ENCODE data around the gene CUBN.
A peak's percentile ranks its signal among the peaks of the same experiment; 100 is the strongest.

The CUBN gene

DNA sequence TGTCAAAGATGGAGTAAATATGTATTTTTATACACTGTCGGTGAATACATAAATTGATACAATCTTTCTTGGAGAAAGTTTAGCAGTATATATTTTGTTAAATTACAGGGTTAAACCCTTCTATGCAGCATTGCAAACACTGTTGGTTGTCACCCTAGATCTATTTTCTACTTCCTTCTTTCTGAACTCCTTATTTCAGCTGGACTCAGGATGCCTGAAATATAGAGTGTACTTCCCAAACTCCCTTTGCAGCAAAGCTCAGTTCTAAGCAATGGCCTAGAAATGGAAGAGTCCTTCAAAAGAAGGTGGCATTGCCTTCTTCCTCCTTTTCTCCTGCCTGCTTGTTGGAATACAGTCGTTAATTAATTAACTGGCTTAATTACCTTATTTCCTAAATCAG is 20.6 kb downstream of the CUBN start:
- no peaks in the 10 kb centered on the region for H3K36me3 ChIP-seq
- H3K27ac ChIP-seq: no peak overlapping the region
- intact Hi-C loops (cut with DNase I; ENCODE audit: low total_unique reads): no loop called here
- no peaks in the 10 kb centered on the region for H3K9me3 ChIP-seq
- no peak overlapping the region for H3K4me3 ChIP-seq
- TF ChIP-seq, protein P1, sequence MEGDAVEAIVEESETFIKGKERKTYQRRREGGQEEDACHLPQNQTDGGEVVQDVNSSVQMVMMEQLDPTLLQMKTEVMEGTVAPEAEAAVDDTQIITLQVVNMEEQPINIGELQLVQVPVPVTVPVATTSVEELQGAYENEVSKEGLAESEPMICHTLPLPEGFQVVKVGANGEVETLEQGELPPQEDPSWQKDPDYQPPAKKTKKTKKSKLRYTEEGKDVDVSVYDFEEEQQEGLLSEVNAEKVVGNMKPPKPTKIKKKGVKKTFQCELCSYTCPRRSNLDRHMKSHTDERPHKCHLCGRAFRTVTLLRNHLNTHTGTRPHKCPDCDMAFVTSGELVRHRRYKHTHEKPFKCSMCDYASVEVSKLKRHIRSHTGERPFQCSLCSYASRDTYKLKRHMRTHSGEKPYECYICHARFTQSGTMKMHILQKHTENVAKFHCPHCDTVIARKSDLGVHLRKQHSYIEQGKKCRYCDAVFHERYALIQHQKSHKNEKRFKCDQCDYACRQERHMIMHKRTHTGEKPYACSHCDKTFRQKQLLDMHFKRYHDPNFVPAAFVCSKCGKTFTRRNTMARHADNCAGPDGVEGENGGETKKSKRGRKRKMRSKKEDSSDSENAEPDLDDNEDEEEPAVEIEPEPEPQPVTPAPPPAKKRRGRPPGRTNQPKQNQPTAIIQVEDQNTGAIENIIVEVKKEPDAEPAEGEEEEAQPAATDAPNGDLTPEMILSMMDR (IDR thresholded peaks at IDR 0.05): no peak
- H3K4me1 ChIP-seq: peaks cover 0 to 12% (median 4%) of the 10 kb centered on the region in 4 donors
- DNase-seq: no peak
- no peaks in the 10 kb centered on the region for H3K27me3 ChIP-seq

DNA sequence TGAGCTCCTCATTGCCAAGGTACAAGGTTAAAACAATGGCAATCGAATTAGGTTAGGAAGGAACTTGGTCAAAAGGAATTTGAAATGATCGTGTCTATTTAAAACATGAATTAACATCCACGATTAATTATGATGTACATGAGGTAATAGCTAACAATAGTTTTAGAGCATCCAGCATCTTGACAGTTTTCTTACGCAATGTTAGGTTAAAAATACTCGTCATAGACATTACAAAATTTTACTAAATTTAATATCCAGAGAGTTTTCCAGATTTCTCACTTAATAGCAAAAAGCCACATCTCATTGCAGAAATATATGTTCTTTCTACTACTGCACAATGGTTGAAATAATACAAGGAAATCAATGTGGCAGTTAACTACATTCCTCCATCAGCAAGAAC is 22.6 kb downstream of the CUBN start:
- H3K4me1 ChIP-seq: peaks cover 0 to 7% (median 0%) of the 10 kb centered on the region in 4 donors
- no peak overlapping the region for H3K4me3 ChIP-seq
- no peaks in the 10 kb centered on the region for H3K9me3 ChIP-seq
- no peak overlapping the region for H3K27ac ChIP-seq
- no peaks in the 10 kb centered on the region for H3K36me3 ChIP-seq
- no peak for DNase-seq
- intact Hi-C loops (cut with DNase I; ENCODE audit: low total_unique reads): no loop called here
- no peaks in the 10 kb centered on the region for H3K27me3 ChIP-seq
- TF ChIP-seq, protein P1 (IDR thresholded peaks at IDR 0.05): no peak

DNA sequence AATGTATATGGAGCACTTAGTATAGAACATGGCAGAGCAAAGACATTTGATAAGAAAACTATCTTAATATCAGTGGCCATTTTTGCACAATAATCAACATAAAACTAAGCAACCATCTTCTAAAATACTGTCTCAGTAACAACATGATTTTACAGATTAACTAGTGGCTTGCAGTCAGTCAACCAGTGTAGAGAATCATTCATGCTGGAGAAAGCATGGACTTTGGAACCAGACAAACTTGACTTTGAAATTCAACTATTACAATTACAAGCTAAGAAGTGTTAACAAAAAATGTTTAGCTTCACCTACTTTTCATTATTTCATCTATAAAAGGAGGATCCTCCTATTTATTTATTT is 27.7 kb downstream of the CUBN start:
- H3K4me1 ChIP-seq: peaks cover 0 to 37% (median 3%) of the 10 kb centered on the region in 4 donors
- no peak for DNase-seq
- H3K9me3 ChIP-seq: no peaks in the 10 kb centered on the region
- intact Hi-C loops (cut with DNase I; ENCODE audit: low total_unique reads): no loop called here
- H3K27ac ChIP-seq: peak overlapping the region in 1 of 2 donors; percentile 57
- TF ChIP-seq, protein P1 (IDR thresholded peaks at IDR 0.05): no peak
- no peak overlapping the region for H3K4me3 ChIP-seq
- no peaks in the 10 kb centered on the region for H3K27me3 ChIP-seq
- no peaks in the 10 kb centered on the region for H3K36me3 ChIP-seq

DNA sequence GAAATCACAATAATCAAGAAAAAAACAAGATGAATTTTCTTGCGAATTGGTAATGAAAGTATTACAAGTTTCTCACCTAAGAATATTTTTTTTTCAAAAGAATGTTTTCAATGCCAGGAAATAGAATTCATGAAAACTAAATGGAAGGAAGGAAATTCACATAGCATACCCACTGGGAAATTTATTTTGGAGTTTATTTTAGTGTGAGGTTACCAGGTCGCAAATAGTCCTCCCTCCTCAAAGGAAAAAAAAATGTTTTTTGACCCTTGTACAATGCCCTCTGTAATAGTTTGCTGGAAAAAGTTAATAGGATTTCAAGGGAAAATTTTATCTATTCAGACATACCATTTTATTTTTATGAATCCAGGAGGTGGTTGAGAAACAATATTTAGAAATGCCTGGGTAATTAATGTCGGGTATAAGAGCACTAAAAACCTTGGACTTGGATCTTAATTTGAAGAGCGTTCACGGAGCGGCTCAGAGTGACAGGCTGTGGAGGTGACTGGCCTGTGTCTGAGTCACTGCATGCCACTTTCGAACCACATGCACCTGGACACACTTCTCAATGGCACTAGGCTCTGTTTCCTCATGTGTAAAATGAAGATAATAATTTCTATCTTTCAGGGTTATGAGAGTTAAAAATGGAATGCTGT is 28.2 kb downstream of the CUBN start:
- H3K27me3 ChIP-seq: no peaks in the 10 kb centered on the region
- H3K4me3 ChIP-seq: no peak overlapping the region
- H3K27ac ChIP-seq: peak overlapping the region; percentile 41 to 57
- no peaks in the 10 kb centered on the region for H3K9me3 ChIP-seq
- no peaks in the 10 kb centered on the region for H3K36me3 ChIP-seq
- intact Hi-C loops (cut with DNase I; ENCODE audit: low total_unique reads): no loop called here
- no peak for DNase-seq
- peaks cover 0 to 37% (median 3%) of the 10 kb centered on the region in 4 donors for H3K4me1 ChIP-seq
- TF ChIP-seq, protein P1 (IDR thresholded peaks at IDR 0.05): no peak

DNA sequence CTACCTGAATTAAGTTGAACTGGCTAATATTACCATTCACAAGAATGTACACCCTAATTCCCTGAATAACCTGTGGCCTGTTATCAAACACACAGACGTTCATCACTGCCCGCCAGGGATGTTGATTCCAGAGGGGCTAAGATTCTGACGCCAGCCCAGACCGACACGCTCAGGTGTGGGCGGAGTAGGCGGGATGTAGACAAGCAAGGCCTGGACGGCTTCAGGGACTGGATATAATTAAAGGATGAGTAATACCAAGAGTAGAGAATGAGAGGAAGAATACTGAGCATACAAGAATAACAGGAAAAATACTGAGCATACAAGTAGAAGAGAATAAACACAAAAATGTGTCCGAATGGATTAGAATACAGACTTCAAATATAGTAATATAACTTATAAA is 29.0 kb downstream of the CUBN start:
- Histone ChIP-seq H3K27ac (peak overlapping the region; percentile 41 to 57), H3K4me3 (no peak overlapping the region), H3K9me3 (no peaks in the 10 kb centered on the region), H3K27me3 (no peaks in the 10 kb centered on the region), H3K36me3 (no peaks in the 10 kb centered on the region), H3K4me1 (peaks cover 0 to 37% (median 3%) of the 10 kb centered on the region in 4 donors)
- TF ChIP-seq, protein P1 (IDR thresholded peaks at IDR 0.05): no peak
- DNase-seq: no peak
- intact Hi-C loops (cut with DNase I; ENCODE audit: low total_unique reads): no loop called here
